ENCODE results near the gene ADGRD1. TPM values are rescaled to one million over a fixed set of nuclear protein-coding genes. Genes with fewer than 3 reads are reported as not detected.
"Not testable (repeated sequence)": the region's sequence is repeated elsewhere in the genome, so short reads cannot be mapped to it uniquely, and the experiment has no call there.

Gene ADGRD1
- total RNA-seq, 1 donor from 2014 or later, result 0.84 TPM

GRCh38 chr12:130992979-130993538 is 39.4 kb downstream of the ADGRD1 start:
- Mint-ChIP-seq H3K36me3 (ENCODE audit: low read depth) (no peaks in the 10 kb centered on the region), H3K27ac (no peak overlapping the region), H3K9me3 (no peaks in the 10 kb centered on the region), H3K4me1 (no peaks in the 10 kb centered on the region), H3K4me3 (no peak overlapping the region), H3K27me3 (peaks cover 2% of the 10 kb centered on the region)
- intact Hi-C loops (cut with micrococcal nuclease), result no loop called here
- no peak for DNase-seq

DNA sequence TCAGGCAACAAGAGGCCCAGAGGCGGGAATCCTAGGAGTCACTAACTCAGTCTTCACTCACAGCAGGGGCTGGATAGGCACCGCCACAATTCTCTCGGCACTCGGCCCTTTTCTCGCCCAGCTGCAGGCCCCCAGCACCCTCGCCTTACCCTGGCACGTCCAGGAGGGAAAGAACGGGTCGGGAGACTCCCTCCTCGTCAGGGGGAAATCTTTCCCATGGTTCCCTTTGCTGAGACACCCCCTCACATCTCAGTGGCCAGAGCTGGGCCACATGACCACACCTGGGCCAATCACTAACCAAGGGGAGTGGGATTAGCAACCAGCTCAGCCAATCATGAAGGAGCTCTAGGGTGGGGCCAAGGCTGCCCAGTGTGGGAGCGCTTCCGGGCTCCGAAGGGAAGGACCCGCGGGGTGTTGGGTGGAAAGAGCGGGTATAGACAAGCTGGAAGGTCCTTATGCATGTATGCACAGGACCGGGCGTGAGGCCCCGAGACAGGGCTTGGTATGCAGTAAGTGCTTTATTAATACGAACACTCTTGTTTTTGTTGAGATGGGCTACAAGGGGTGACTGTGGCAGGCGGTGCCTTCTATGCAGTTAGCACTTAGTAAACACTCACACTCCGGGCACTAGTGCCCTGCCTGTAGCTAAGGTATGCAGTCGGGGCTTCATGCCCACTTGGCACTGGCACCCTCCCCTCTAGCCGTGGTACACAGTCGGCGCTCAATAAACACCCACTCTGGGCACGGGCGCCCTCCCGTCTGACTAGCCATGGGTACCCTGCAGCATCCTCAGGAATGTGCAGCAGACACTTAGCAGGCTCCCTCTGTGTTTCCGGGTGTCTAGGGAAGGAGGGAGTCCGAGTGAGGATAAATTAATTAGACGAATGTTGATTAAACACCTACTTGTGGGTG is 40.3 kb downstream of the ADGRD1 start:
- Mint-ChIP-seq H3K27ac (no peak overlapping the region), H3K9me3 (peaks cover under 1% of the 10 kb centered on the region), H3K4me3 (no peak overlapping the region), H3K36me3 (ENCODE audit: low read depth) (no peaks in the 10 kb centered on the region), H3K27me3 (peaks cover 2% of the 10 kb centered on the region), H3K4me1 (no peaks in the 10 kb centered on the region)
- DNase-seq, result no peak
- intact Hi-C loops (cut with micrococcal nuclease), result no loop called here

DNA sequence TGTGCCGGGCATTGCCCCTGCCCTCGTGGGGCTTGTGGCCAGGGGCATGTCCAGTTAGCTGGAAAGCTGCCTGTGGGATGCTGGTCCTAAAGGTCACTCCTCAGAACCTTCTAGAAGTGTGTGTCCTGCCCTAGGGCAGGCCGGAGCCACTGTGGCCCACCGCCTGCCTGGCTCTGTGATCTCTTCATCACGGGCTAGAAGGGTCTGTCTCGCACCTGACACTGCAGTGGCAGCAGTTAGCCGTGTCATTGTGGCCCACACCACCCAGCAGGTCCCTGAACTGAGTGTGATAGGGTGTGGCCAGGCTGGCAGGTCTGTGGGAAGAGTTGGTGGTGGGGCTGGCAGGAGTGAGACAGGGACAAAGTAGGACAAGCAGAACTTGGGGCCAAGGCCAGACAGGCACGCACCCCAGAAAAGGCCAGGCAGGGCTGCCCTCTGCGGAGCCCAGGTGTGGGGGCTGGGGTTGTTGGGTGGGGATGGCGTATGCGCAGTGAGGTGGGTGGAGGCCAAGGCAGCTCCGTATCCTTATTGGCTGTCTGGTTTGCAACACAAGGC is 41.2 kb downstream of the ADGRD1 start:
- no peaks in the 10 kb centered on the region for H3K36me3 Mint-ChIP-seq (ENCODE audit: low read depth)

DNA sequence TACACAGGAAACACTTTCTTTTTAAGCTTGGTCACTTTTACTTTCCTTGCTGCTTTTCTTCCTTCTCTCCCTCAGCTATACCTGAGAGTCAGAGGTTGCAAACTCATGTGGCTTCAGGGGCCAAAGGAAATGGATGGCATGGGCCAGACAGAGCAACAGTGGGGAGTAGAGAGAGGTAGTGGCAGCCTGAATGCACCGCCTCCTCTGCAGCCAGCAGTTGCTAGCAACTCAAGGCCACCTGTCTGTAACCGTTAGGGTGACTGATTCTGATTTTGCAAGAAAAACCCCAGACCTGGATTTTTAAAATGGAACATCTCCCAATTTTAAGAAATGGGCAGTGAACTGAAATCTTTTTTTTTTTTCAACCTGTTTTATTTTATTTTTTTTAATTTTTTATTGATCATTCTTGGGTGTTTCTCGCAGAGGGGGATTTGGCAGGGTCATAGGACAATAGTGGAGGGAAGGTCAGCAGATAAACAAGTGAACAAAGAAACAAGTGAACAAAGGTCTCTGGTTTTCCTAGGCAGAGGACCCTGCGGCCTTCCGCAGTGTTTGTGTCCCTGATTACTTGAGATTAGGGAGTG is 41.8 kb downstream of the ADGRD1 start:
- H3K9me3 Mint-ChIP-seq; DNase-seq; H3K4me1 Mint-ChIP-seq; H3K36me3 Mint-ChIP-seq (ENCODE audit: low read depth); H3K27ac Mint-ChIP-seq; H3K27me3 Mint-ChIP-seq; intact Hi-C loops (cut with micrococcal nuclease); H3K4me3 Mint-ChIP-seq: not testable (repeated sequence)

More for the DNA sequence above, 41.2 kb downstream of the ADGRD1 start:
- Mint-ChIP-seq H3K27ac (no peak overlapping the region), H3K4me1 (no peaks in the 10 kb centered on the region), H3K27me3 (peaks cover 2% of the 10 kb centered on the region), H3K4me3 (no peak overlapping the region), H3K9me3 (peaks cover 6% of the 10 kb centered on the region)
- DNase-seq, result no peak
- intact Hi-C loops (cut with micrococcal nuclease), result no loop called here

DNA sequence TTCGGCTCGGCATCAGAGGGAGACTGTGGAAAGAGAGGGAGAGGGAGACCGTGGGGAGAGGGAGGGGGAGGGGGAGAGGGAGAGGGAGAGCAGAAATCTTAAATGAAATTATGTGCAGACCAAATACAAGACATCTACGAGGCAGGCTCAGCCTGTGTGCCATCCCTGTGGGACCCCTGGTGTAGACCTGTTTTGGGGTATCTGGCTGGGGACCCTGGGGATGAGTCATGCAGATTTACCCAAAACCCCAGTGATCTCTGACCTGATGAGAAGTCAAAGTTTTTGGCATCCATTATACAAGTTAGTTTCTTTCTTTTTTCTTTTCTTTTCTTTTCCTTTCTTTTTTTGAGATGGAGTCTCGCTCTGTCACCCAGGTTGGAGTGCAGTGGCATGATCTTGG is 44.4 kb downstream of the ADGRD1 start:
- Mint-ChIP-seq H3K27me3 (no peaks in the 10 kb centered on the region), H3K36me3 (ENCODE audit: low read depth) (no peaks in the 10 kb centered on the region)

GRCh38 chr12:131000000-131000486 is 46.3 kb downstream of the ADGRD1 start:
- Mint-ChIP-seq H3K27ac (no peak overlapping the region), H3K4me3 (no peak overlapping the region), H3K36me3 (ENCODE audit: low read depth) (no peaks in the 10 kb centered on the region), H3K27me3 (no peaks in the 10 kb centered on the region), H3K9me3 (peaks cover 6% of the 10 kb centered on the region), H3K4me1 (no peaks in the 10 kb centered on the region)
- intact Hi-C loops (cut with micrococcal nuclease), result no loop called here
- no peak for DNase-seq

More for the DNA sequence above, 44.4 kb downstream of the ADGRD1 start:
- no peak overlapping the region for H3K27ac Mint-ChIP-seq
- intact Hi-C loops (cut with micrococcal nuclease), result no loop called here
- peaks cover 6% of the 10 kb centered on the region for H3K9me3 Mint-ChIP-seq
- no peak overlapping the region for H3K4me3 Mint-ChIP-seq
- DNase-seq, result no peak
- no peaks in the 10 kb centered on the region for H3K4me1 Mint-ChIP-seq

DNA sequence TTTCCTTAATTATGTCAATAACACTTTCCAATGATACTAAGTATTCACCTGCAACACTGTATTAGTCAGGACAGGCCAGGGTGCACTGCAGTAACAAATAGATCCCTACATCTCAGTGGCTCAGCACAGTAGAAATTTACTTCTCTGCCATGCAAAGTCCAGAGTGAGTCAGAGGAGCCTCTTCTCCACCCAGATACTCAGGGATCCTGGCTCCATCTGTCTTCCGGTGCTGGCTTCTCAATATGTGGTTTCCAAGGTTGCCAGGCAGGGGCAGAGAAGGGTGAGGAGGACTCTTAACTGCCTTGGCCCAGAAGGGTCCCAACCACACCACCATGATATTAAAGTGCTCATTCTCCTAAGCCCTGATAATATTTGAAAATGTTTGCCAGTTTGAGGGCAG is 47.8 kb downstream of the ADGRD1 start:
- intact Hi-C loops (cut with micrococcal nuclease), result no loop called here
- H3K36me3 Mint-ChIP-seq (ENCODE audit: low read depth), result no peaks in the 10 kb centered on the region
- no peak overlapping the region for H3K4me3 Mint-ChIP-seq
- H3K4me1 Mint-ChIP-seq, result no peaks in the 10 kb centered on the region
- H3K27me3 Mint-ChIP-seq, result no peaks in the 10 kb centered on the region
- H3K9me3 Mint-ChIP-seq, result peaks cover 6% of the 10 kb centered on the region
- H3K27ac Mint-ChIP-seq, result no peak overlapping the region
- DNase-seq, result no peak

- Mint-ChIP-seq H3K36me3 (ENCODE audit: low read depth) (no peaks in the 10 kb centered on the region), H3K27me3 (no peaks in the 10 kb centered on the region), H3K4me3 (no peak overlapping the region), H3K9me3 (peaks cover 6% of the 10 kb centered on the region), H3K27ac (no peak overlapping the region), H3K4me1 (no peaks in the 10 kb centered on the region)
- intact Hi-C loops (cut with micrococcal nuclease), result no loop called here
- DNase-seq, result no peak
Measured at GRCh38 chr12:131002216-131002631, 48.5 kb downstream of the ADGRD1 start.

DNA sequence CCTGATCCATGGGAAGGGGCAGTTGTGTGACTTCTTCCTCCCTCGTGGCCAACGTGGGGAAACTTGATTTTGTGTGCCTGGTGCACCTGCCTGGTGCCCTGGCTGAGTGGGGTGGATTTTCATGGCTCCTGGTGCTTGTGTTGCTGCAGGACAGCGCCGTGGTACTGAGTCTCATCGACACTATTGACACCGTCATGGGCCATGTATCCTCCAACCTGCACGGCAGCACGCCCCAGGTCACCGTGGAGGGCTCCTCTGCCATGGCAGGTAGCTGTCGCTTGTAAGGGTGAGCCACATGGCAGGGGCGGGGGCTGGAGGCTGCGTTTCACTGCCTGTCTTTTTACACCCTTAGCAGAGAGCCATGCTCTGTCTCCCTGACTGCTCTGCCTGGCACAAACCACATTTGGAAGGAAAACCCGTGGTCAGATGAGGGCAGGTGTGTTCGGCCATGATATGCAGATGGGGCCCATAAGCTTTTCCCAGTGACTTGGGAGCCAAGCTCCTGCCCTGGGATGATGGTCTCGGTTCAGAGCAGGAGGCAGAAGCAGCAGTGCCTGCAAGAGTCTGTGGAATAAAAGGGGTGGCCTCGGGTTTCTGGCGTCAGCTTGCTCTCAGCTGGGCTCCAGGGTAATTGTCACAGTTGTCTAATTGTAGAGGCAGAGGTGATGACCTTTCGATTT is 49.5 kb downstream of the ADGRD1 start:
- H3K9me3 Mint-ChIP-seq, result peaks cover 6% of the 10 kb centered on the region
- no peaks in the 10 kb centered on the region for H3K27me3 Mint-ChIP-seq
- DNase-seq, result no peak
- H3K4me3 Mint-ChIP-seq, result no peak overlapping the region
- no peaks in the 10 kb centered on the region for H3K36me3 Mint-ChIP-seq (ENCODE audit: low read depth)
- H3K4me1 Mint-ChIP-seq, result no peaks in the 10 kb centered on the region
- intact Hi-C loops (cut with micrococcal nuclease), result no loop called here
- no peak overlapping the region for H3K27ac Mint-ChIP-seq

- H3K9me3 Mint-ChIP-seq, result peaks cover 6% of the 10 kb centered on the region
Measured at GRCh38 chr12:131003716-131004045, 50.0 kb downstream of the ADGRD1 start.

GRCh38 chr12:131004166-131004565 is 50.5 kb downstream of the ADGRD1 start:
- Mint-ChIP-seq H3K27ac (no peak overlapping the region), H3K4me3 (no peak overlapping the region), H3K27me3 (no peaks in the 10 kb centered on the region), H3K4me1 (no peaks in the 10 kb centered on the region), H3K36me3 (ENCODE audit: low read depth) (no peaks in the 10 kb centered on the region), H3K9me3 (peaks cover 4% of the 10 kb centered on the region)
- intact Hi-C loops (cut with micrococcal nuclease), result no loop called here
- DNase-seq, result no peak

More at GRCh38 chr12:131003716-131004045, 50.0 kb downstream of the ADGRD1 start:
- DNase-seq, result no peak
- intact Hi-C loops (cut with micrococcal nuclease), result no loop called here
- H3K27me3 Mint-ChIP-seq, result no peaks in the 10 kb centered on the region
- H3K27ac Mint-ChIP-seq, result no peak overlapping the region
- no peaks in the 10 kb centered on the region for H3K36me3 Mint-ChIP-seq (ENCODE audit: low read depth)
- H3K4me3 Mint-ChIP-seq, result no peak overlapping the region
- H3K4me1 Mint-ChIP-seq, result no peaks in the 10 kb centered on the region

DNA sequence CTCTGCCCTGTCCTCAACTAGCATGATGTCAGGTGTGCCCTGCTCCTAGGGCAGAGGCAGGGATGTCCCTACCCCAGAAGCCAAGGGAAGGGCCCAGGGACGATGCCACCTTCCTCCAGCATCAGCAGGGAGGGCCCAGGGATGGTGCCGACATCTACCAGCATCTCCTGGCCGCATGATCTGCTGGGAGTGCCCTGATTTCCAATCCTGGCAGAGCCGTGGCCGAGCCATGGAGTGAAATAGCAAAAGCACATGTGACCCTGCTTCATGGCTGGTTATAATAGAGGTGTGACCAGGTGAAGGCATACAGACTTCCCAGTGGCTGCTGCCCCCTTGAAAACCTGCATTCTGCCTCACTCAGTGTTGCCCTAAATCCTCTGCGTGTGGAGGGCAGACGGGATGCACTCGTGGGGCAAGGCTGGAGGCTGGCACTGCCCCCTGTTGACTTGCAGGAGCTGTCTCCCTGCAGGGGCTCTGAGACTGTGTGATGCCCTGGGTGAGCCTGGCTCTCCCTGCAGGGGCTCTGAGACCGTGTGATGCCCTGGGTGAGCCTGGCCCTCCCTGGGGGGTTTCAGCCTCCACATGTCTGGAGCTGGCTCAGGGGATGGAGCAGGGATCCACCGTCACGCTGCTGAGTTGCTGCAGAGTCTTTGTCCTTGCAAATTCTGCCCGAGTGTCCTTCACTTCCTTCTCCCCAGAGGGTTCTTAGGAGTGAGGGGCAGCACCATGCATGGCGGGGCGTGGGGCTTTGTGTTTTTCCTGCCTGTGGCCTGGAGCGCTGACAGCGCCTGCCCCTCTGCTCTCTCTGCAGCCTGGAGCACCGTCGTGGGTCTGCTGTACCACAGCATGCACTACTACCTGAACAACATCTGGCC is 51.7 kb downstream of the ADGRD1 start:
- DNase-seq, result no peak

More for the DNA sequence above, 51.7 kb downstream of the ADGRD1 start:
- Mint-ChIP-seq H3K27me3 (no peaks in the 10 kb centered on the region), H3K9me3 (no peaks in the 10 kb centered on the region), H3K4me1 (no peaks in the 10 kb centered on the region), H3K4me3 (no peak overlapping the region), H3K36me3 (ENCODE audit: low read depth) (no peaks in the 10 kb centered on the region), H3K27ac (no peak overlapping the region)
- intact Hi-C loops (cut with micrococcal nuclease), result no loop called here

Measured in activated CD4-positive, alpha-beta T cell treated with anti-CD3 and anti-CD28 coated beads, Interleukin-2, amount 10 ng/mL, durations not matched to agents 24 days and 14 days (primary cell).